GM13977 (cell line): ENCODE measurements around the gene CDC37L1.
A peak's percentile ranks its signal among the peaks of the same experiment; 100 is the strongest.

ENCODE experiments used
- DNase-seq: peaks from one replicate; pipeline ENCODE4 v3.0.0; 2012; ENCODE audit warnings: low spot score
- in situ Hi-C: fragments of 300-500 bp; cut with MboI; formaldehyde crosslinking; loops from one replicate; pipeline ENCODE4 v1.12.0; 2022; ENCODE audit warnings: low sequenced_read_pairs, low pct_unique_long_range_greater_than_20kb, mixed read lengths, inconsistent platforms; ENCODE audit not compliant: unreplicated experiment
- TF ChIP-seq, protein P1 (sequence below): IDR thresholded peaks from 2 replicates; pipeline ENCODE4 v1.5.1; 2012; ENCODE audit warnings: mild to moderate bottlenecking, control low read depth; ENCODE audit not compliant: insufficient read depth; ENCODE audit errors: extremely low read depth, missing control alignments

CDC37L1 gene

DNA sequence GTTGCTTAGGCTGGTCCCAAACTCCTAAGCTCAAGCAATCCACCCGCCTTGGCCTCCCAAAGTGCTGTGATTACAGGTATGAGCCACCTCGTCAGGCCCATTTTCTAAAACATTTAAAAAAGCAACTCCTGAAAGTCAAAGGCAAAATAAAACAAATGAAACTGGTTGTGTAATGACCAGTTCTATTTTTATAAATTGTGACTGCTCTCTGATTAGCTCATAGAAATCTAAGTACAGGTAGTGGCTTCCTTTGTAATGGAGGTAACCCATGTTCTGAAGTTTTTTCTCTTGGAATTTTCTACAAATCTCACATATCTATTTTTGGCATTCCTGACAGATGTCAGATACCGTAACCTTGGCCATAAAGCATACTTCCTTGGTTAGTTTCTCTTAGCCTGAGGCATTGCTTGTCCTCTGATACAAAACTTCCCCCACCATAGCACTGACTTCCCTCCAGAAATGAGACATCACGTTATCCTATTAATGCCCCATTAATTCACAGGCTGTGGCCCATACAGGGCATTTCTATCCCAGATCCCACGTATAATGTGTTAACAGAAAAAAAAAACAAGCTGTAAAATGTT is 75.7 kb downstream of the CDC37L1 start:
- peak; percentile 30 for DNase-seq
- TF ChIP-seq, protein P1, sequence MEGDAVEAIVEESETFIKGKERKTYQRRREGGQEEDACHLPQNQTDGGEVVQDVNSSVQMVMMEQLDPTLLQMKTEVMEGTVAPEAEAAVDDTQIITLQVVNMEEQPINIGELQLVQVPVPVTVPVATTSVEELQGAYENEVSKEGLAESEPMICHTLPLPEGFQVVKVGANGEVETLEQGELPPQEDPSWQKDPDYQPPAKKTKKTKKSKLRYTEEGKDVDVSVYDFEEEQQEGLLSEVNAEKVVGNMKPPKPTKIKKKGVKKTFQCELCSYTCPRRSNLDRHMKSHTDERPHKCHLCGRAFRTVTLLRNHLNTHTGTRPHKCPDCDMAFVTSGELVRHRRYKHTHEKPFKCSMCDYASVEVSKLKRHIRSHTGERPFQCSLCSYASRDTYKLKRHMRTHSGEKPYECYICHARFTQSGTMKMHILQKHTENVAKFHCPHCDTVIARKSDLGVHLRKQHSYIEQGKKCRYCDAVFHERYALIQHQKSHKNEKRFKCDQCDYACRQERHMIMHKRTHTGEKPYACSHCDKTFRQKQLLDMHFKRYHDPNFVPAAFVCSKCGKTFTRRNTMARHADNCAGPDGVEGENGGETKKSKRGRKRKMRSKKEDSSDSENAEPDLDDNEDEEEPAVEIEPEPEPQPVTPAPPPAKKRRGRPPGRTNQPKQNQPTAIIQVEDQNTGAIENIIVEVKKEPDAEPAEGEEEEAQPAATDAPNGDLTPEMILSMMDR: no peak
- in situ Hi-C loops: loop anchor here (10.0 kb wide), 3 partner anchors 230 to 850 kb away; partner anchors contain the start of gene JAK2

DNA sequence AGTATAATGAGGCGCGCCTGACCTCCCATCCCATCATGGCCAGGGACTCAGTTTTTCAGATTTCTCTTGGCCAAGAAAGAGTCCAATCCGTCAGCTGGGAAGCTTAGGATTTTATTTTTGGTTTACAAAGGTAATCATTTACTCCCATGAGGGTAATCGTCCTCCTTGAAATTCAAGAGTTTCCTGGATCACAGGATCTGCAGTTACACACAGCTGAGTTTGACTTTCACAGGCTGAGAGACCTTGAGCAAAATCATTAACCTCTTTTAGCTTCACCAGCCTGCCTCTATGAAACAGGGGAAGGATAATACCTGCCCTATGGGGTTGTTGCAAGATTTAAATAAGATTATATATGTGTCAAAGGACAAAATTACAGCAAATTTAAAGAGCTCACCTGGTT is 77.1 kb downstream of the CDC37L1 start:
- in situ Hi-C loops: loop anchor here (10.0 kb wide), 3 partner anchors 228 to 848 kb away; partner anchors contain the start of gene JAK2
- no peak for DNase-seq
- TF ChIP-seq, protein P1: no peak
